KOPT-K1 (cell line): ENCODE measurements around the gene GCNT1.
"Not testable (repeated sequence)": the region's sequence is repeated elsewhere in the genome, so short reads cannot be mapped to it uniquely, and the experiment has no call there.

Experiments
- H3K27ac ChIP-seq: fragments of 200-600 bp; sonication (generic); 2 replicates; pipeline ENCODE4 v1.5.1; 2016; ENCODE audit warnings: antibody characterized with exemption, mild to moderate bottlenecking, low read depth, low read length; ENCODE audit not compliant: poor library complexity, severe bottlenecking
- H3K36me3 ChIP-seq: fragments of 200-600 bp; sonication (generic); 2 replicates; pipeline ENCODE4 v1.5.1; 2017; ENCODE audit warnings: antibody characterized with exemption, mild to moderate bottlenecking, low read length, moderate library complexity; ENCODE audit not compliant: insufficient read depth
- H3K9me3 ChIP-seq: fragments of 200-600 bp; sonication (generic); 2 replicates; pipeline ENCODE4 v1.5.1; 2017; ENCODE audit warnings: antibody characterized with exemption, low read length, mild to moderate bottlenecking; ENCODE audit not compliant: insufficient read depth, poor library complexity, severe bottlenecking

The GCNT1 gene

DNA sequence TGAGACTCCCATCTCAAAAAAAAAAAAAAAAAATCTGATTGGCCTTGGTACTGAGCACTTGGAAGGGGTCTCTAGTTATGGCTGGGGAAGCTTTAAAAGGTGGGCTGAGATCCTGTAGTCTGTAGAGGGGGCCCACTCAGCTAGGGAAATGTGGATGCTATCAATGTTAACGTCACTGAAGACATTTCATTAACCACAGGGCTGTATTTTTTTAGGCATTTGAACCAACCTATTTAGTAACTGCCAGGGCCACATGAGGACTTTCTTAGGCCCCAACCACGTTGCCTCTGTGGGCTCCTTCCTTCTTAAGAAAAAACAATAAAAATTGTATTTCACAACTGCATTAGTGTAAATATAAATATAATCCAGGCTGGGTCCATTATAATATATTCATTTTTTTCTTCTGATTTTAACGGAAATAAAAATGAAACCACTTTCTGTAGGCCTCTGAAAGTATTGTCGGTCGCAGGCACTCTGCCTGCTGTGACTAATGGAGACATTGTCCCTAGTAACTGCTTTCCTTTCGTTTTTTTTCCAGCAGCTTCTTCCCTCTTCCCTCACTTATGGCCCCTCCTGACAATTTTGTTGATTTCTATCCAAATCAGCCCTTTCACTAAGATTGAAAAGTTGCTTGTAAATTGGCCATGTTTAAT, 71.6 kb downstream of the GCNT1 start:
- Histone ChIP-seq H3K27ac (no peak overlapping the region), H3K36me3 (no peaks in the 10 kb centered on the region), H3K9me3 (no peaks in the 10 kb centered on the region)

DNA sequence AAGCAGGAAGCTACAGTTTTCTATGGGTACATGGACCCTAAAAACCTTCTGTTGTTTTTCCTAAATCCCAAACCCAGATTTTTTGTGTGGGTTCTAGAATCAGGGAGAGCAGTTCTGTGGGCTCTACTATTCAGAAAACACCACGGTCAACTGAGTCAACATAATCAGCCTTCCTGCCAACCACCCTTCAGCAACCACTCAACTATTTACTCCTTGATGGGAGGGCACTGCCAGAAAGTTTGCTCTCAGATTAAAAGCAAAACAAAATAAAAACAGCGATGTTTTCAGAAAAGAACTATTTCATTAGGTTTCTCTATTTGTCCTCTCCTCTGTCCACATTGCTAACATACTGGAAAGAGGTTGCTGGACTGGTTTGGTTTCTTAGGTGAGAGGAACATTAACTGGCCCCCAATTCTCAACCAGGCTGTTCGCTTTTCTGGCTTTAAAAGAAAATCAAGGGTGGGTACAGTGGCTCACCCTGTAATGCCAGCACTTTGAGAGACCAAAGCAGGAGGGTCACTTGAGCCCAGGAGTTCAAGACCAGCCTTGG, 72.3 kb downstream of the GCNT1 start:
- H3K9me3 ChIP-seq, result no peaks in the 10 kb centered on the region
- no peak overlapping the region for H3K27ac ChIP-seq
- H3K36me3 ChIP-seq, result no peaks in the 10 kb centered on the region

DNA sequence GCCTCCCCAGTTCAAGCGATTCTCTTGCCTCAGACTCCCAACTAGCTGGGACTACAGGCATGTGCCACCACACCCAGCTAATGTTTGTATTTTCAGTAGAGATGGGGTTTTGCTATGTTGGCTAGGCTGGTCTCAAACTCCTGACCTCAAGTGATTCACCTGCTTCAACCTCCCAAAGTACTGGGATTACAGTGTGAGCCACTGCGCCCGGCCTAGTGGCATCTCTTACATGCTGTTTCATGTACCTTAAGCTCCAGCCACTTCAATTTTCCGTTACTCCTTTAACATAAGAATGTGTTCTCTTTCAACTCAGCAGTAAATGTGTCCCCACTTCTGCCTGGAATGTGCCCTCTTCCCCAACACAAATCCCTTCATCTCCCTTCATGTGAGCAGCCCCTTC, 73.9 kb downstream of the GCNT1 start:
- H3K36me3 ChIP-seq, H3K9me3 ChIP-seq, H3K27ac ChIP-seq: not testable (repeated sequence)

DNA sequence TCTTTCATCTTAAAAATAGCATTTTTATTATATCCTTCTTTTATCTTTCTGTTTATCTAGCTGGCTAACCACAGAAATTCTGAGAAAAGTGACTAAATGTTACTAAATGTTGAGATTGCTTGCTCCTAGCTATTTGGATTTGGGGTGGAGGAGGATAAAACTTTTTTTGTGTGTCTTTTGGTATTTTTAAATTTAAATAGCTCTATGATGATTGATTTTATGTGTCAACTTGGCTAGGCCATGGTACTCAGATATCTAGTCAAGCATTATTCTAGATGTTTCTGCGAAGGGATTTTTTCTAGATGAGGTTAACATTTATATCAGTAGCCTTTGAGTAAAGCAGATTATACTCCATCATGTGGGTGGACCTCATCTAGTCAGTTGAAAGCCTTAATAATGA, 75.0 kb downstream of the GCNT1 start:
- no peaks in the 10 kb centered on the region for H3K9me3 ChIP-seq
- no peak overlapping the region for H3K27ac ChIP-seq
- no peaks in the 10 kb centered on the region for H3K36me3 ChIP-seq

DNA sequence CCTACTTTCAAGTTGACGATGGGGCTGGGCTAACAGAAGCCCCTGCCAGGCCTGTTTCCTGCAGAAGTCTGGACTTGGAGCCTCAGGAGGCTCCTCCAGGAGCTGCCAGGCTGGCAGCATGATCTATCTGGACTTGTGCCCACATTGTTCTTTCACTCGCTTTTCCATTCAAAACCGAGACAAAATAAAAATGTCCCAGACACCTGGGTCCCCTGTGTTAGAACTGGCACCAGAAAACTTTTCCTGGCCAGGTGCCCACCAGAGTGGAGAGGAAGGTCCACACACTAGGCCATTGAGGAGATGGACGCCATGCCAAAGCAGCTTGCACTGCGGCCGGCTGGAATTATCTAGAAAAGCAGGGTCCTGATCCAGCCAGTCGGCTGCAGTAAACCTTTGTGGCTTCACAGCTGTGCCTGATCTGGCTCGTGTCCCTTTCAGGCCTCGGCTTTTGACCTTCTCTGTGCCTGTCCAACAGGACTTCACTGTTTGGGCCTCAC, 78.2 kb downstream of the GCNT1 start:
- Histone ChIP-seq H3K27ac (no peak overlapping the region), H3K9me3 (no peaks in the 10 kb centered on the region), H3K36me3 (no peaks in the 10 kb centered on the region)

DNA sequence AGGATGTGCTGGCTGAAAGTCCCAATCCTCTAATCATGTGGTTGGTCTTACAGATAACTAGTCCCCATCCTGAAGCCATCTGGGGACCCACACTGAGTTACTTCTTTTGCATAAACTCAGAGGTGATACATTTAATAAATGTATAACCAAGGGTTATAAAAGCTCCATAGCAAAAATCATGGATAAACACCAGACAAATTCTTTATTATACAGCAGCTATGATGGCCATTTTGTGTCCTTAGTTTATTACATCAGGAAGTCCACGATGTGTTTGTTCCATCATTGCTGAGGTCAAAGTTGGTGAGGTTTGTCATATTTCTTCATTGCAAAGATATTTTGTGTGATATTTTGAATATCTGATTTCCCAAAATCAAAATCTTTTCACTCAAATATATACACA, 80.2 kb downstream of the GCNT1 start:
- peaks cover 6% of the 10 kb centered on the region for H3K9me3 ChIP-seq
- H3K36me3 ChIP-seq, result no peaks in the 10 kb centered on the region
- H3K27ac ChIP-seq, result no peak overlapping the region

DNA sequence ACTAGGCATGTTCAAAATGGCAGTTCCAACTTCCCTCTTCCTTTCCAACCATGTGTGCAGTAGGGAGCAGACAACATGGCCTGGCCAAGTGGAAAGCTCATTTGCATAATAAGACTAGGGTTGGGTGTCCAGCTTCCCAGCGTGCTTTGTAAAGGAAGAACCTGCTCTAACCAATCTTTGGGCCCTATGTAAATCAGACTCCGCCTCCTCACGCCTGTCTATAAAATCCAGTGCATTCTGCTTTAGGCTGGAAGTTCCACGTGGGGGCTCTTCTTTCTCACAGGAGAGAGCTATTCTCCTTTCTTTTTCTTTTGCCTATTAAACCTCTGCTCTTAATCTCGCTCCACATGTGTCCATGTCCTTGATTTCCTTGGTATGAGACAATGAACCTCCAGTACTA, 83.4 kb downstream of the GCNT1 start:
- Histone ChIP-seq H3K36me3 (no peaks in the 10 kb centered on the region), H3K27ac (no peak overlapping the region), H3K9me3 (peaks cover 6% of the 10 kb centered on the region)

DNA sequence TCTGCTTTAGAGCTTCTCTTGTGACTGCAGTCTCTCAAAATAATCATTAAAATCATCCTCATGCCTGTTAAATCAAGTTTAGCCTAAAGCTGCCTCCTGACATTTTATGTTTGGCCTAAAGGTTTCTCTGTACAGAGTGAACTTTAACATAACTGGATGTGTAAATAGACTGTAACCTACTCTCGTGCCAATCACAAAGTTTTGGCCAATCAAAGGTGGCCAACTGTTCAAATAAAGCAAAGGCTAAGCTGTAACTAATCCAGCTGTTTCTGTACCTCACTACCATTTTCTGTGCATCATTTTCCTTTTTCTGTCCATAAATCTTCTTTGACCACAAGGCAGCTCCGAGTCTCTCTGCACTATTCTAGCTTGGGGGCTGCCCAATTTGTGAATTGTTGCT, 86.2 kb downstream of the GCNT1 start:
- Histone ChIP-seq H3K27ac (no peak overlapping the region), H3K36me3 (no peaks in the 10 kb centered on the region), H3K9me3 (peaks cover 6% of the 10 kb centered on the region)

DNA sequence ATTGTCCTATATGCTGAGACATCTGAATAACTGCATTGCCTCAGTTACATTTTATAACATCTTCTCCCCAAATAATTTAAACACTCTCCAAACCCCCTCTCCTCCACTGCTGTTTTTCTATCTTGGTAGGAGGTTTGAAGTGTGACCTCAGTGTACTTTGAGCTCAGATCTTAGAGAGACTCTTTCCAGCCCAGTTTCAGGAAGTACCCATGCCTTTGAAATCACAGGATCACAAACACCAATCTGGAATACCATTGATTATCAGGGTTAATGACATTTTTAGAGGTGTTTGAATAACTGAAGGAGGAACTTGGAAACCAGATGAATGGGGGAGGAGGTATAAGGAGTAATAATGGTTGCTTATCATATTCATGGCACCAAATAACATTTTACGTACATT, 93.2 kb downstream of the GCNT1 start:
- Histone ChIP-seq H3K36me3 (no peaks in the 10 kb centered on the region), H3K9me3 (no peaks in the 10 kb centered on the region), H3K27ac (no peak overlapping the region)

DNA sequence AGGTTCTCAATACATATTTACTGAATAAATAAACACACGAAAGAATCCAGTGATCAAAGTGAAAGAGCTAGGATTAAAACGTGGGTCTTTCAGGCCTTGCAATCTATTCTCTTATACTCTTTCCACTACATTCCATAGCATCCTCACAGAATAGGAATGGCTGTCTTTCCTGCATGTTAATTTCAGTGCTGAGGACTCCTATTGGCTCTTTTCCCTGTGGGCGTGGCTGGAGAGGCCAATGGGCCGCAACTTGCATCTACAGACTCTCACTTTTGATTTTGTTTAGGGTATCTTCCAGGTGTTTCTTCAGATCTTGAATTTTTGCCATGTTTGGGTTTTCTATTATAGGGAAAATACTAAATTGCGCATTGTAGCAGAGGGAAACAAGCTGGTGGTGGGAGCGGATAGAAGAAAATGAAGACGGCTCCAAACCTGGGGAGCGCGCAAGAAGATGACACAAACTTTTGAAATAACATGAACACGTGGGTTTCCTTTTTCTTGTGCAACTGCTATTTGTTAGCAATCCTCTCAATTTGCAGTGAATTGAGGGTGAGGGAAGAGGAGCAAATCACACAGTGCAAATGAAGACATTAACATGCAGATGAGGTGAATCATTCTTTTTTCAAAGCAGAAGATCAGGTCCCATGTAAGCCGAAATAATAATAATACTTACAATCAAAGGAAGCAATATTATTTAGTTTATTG, 93.9 kb downstream of the GCNT1 start:
- Histone ChIP-seq H3K27ac (no peak overlapping the region), H3K36me3 (no peaks in the 10 kb centered on the region), H3K9me3 (no peaks in the 10 kb centered on the region)

DNA sequence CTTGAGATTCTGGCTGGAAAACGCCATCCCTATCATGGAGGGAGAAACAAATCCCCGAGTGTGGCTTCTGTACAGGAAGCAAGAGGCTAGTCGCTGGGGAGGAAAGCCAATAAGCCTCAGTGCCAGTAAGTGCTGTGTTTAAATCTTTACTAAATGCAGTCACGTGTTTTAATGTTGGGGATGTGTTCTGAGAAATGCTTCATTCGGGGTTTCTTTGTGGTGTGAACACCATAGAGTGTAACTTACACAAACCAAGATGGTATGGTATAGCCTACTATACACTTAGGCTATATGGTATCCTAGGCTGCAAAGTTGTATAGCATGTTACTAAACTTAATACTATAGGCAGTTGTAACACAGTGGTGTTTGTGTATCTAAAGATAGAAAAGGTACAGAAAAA, 94.7 kb downstream of the GCNT1 start:
- Histone ChIP-seq H3K9me3 (no peaks in the 10 kb centered on the region), H3K27ac (no peak overlapping the region), H3K36me3 (no peaks in the 10 kb centered on the region)
